WERI-Rb-1 (cell line): ENCODE results near the gene POLR2H.

ENCODE experiments used
- DNase-seq: peaks from one replicate; pipeline ENCODE4 v3.0.0-alpha.2; 2020
- H3K27ac ChIP-seq: fragments of 250-450 bp; sonication (Bioruptor Pico); 2 replicates; pipeline ENCODE4 v1.5.1; 2020; ENCODE audit warnings: mild to moderate bottlenecking, moderate library complexity
- H3K27me3 ChIP-seq: fragments of 250-450 bp; sonication (Bioruptor Pico); 2 replicates; pipeline ENCODE4 v1.5.1; 2021; ENCODE audit warnings: mild to moderate bottlenecking, low read depth, moderate library complexity; ENCODE audit not compliant: insufficient read depth, severe bottlenecking
- H3K36me3 ChIP-seq: fragments of 250-450 bp; sonication (Bioruptor Pico); 2 replicates; pipeline ENCODE4 v1.5.1; 2020; ENCODE audit warnings: mild to moderate bottlenecking, moderate library complexity
- H3K4me3 ChIP-seq: 2 replicates; pipeline ENCODE4 v1.5.1; 2011; ENCODE audit warnings: low read depth, mild to moderate bottlenecking, control low read depth, low read length
- H3K9me3 ChIP-seq: fragments of 250-450 bp; sonication (Bioruptor Pico); 2 replicates; pipeline ENCODE4 v1.5.1; 2021; ENCODE audit warnings: mild to moderate bottlenecking, moderate library complexity; ENCODE audit not compliant: severe bottlenecking
- CTCF ChIP-seq: IDR thresholded peaks from 2 replicates; pipeline ENCODE4 v1.5.1; 2011; ENCODE audit warnings: low read depth, mild to moderate bottlenecking, control low read depth, inconsistent platforms, low read length

The POLR2H gene

GRCh38 chr3:184388936-184389230 lies 27.4 kb downstream of the POLR2H start:
- no peak for DNase-seq
- Histone ChIP-seq H3K27me3 (no peaks in the 10 kb centered on the region), H3K36me3 (peaks cover 29% of the 10 kb centered on the region), H3K27ac (no peak overlapping the region), H3K9me3 (no peaks in the 10 kb centered on the region), H3K4me3 (no peak overlapping the region)
- no peak for TF ChIP-seq CTCF

GRCh38 chr3:184389384-184389783 lies 27.9 kb downstream of the POLR2H start:
- Histone ChIP-seq H3K4me3 (no peak overlapping the region), H3K27ac (no peak overlapping the region), H3K9me3 (no peaks in the 10 kb centered on the region), H3K36me3 (peaks cover 27% of the 10 kb centered on the region), H3K27me3 (no peaks in the 10 kb centered on the region)
- no peak for DNase-seq
- no peak for TF ChIP-seq CTCF

GRCh38 chr3:184389935-184390528 lies 28.5 kb downstream of the POLR2H start:
- H3K27me3 ChIP-seq = no peaks in the 10 kb centered on the region

GRCh38 chr3:184391266-184391665 lies 29.8 kb downstream of the POLR2H start:
- no peak for TF ChIP-seq CTCF
- no peaks in the 10 kb centered on the region for H3K27me3 ChIP-seq
- DNase-seq = no peak
- peaks cover 16% of the 10 kb centered on the region for H3K36me3 ChIP-seq
- no peak overlapping the region for H3K27ac ChIP-seq
- no peaks in the 10 kb centered on the region for H3K9me3 ChIP-seq
- H3K4me3 ChIP-seq = no peak overlapping the region

More at GRCh38 chr3:184389935-184390528, 28.5 kb downstream of the POLR2H start:
- Histone ChIP-seq H3K4me3 (no peak overlapping the region), H3K9me3 (no peaks in the 10 kb centered on the region), H3K27ac (no peak overlapping the region), H3K36me3 (peaks cover 24% of the 10 kb centered on the region)
- no peak for DNase-seq
- TF ChIP-seq CTCF = no peak

GRCh38 chr3:184395320-184395660 lies 33.8 kb downstream of the POLR2H start:
- Histone ChIP-seq H3K27me3 (no peaks in the 10 kb centered on the region), H3K4me3 (no peak overlapping the region), H3K9me3 (no peaks in the 10 kb centered on the region), H3K27ac (no peak overlapping the region), H3K36me3 (no peaks in the 10 kb centered on the region; the same call in 1 of the 2 replicates)
- no peak for DNase-seq
- no peak for TF ChIP-seq CTCF

- Histone ChIP-seq H3K27me3 (no peaks in the 10 kb centered on the region), H3K27ac (no peak overlapping the region), H3K36me3 (no peaks in the 10 kb centered on the region), H3K4me3 (no peak overlapping the region), H3K9me3 (no peaks in the 10 kb centered on the region)
- TF ChIP-seq CTCF = no peak
- no peak for DNase-seq
Observed at GRCh38 chr3:184399410-184399809, 37.9 kb downstream of the POLR2H start.
